Measurements from ENCODE around the gene PCSK2.

Gene PCSK2

GRCh38 chr20:17510548-17510947 is 283.7 kb downstream of the PCSK2 start:
- no peak for DNase-seq

- DNase-seq = peak in 1 of 2 experiments; percentile 26
Measured at GRCh38 chr20:17511401-17511800, 284.6 kb downstream of the PCSK2 start.

DNA sequence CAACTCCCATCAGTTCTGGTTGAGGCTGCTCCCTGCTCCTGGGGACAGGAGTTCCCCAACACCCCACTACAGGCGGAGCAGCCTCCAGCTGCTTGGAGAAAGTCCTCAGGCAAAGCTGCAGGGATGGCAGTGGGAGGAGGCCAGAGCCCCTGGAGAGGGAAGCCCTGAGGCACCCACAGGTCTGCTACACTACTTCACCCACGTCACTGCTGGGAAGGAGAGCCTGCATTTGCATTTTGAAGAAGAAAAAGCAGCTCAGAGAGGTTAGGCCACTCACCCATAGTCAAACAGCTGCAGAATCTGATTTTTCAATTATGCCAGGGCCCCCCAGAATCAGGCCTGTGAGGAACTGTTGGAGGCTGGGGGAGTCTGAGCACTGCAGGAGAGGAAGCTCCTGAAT is 287.1 kb downstream of the PCSK2 start:
- no peak for DNase-seq

DNA sequence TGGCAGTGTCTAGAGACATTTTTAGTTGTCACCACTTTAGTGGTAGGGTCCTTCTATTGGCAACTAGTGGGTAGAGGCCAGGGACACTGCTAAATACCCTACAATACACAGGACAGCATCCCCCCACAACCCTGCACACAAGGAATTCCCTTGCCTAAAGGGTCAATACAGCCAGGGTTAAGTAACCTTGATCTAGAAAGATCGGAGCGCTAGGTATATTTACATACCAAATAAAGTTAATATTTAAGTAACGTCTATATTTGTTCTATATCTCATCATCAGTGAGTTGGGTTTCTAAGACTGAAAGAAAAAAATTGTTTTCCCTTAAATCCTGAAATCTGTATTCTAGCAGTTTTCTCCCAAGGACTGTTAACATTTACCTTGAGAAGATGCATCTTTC is 288.2 kb downstream of the PCSK2 start:
- no peak for DNase-seq

DNA sequence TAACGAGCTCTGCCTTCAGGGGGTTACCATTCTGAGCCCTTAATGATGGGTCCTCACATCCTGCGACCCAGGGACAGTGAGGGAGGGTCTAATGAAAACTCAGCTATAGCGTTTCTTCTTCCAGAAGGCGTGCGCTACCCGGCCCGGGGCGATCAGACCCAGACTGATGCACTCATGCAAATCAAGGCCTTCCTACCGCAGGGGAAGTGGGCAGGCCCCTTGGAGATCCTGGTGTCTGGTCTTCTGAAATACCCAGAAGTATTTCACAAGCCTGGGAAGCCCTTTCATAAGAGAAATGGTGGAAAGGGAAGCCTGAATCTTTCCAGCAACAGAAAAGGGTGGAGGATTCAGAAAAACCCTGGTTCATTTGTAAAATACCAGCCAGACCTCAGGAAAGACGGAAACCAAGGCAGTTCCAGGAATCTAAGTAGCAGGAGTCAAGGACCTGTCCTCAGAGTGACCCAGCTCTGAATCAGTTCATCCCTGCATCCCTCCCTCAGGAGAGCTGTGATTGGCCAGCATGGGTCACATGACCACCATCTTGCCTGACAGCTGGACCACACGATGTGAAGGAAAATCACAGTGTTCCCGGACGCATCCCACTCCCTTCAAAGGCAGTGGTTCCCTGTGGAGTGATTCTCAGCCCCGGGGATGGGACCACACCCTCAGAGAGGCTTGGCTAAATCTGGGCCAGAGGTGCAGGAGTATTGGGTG is 291.7 kb downstream of the PCSK2 start:
- DNase-seq = no peak

GRCh38 chr20:17519606-17520285 is 292.9 kb downstream of the PCSK2 start:
- no peak for DNase-seq

DNA sequence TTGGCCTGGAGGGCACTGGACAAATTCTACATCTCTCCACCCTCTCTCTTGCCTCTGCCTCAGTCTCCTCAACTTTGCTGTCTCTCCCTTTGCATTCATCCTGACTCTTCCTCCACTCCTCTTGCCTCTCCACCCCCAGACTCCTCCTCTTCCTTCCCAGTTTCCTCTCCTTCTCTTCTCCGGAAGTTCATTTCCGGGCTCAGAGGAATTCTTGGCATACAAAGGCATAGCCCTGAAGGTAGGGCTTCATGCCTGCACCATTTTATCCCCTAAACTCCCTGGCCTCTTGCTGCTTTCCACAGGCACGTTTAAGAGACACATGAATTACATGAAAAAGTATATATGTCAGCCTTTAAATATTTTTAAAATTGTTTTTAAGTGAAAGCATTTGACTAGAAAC is 293.7 kb downstream of the PCSK2 start:
- no peak for DNase-seq

DNA sequence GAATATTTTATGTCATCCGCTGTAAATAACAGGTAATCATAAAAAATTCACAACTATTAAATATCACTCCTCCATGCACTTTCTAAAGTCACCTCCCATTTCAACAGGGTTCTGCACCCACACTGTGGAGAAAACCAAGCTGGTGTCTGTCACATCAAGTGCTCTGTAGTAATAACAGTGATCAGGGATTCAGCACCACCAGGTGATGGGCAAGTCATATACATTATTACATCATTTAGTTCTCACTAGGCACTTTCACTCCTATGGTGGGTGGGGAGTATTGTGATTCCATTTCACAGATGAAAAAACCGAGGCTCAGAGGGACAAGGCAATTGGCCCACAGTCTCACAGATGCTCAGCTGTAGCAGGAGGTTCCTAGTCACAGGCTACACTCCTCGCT is 295.7 kb downstream of the PCSK2 start:
- DNase-seq = no peak

- no peak for DNase-seq
Measured at GRCh38 chr20:17523326-17523725, 296.5 kb downstream of the PCSK2 start.

DNA sequence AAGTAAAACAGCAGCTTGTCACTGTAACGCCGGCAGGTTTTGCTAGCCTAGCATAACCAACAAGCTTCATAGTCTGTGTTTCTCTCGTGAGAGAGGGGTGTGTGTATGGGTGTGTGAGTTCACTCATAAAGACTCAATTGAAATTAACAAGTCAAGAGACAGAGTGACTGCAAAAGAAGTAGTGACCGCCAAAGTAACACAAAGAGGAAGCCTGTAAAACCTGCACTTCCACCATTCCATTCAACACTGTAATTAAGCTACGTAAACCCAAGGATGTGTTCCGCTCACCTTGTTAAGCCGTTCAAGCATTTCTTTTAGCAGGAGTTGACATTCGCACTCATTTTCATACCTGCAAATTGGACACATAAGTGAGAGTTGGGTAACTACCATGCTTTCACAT is 297.7 kb downstream of the PCSK2 start:
- DNase-seq = no peak

- DNase-seq = no peak
Measured at GRCh38 chr20:17525132-17525531, 298.3 kb downstream of the PCSK2 start.

GRCh38 chr20:17525650-17526049 is 298.8 kb downstream of the PCSK2 start:
- peak in 1 of 2 experiments; percentile 24 for DNase-seq

- no peak for DNase-seq
Measured at GRCh38 chr20:17529586-17529985, 302.7 kb downstream of the PCSK2 start.

DNA sequence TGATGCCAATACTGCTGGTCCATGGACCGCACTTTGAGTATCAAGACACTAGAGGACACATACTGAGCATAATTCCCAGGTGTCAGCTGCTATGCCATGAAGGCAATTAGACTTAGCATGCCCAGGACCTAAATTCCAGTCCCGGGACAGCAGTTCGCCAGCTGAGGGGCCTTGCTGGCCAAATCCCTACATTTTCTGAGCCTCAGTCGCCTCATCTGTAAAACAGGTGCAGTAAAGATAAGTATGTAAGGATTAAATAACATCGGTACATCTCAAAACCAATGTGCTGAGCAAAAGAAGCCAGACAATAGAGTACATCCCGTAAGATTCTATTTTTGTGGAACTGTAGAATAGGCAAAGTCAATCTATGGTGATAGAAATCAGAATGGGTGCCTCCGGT is 303.3 kb downstream of the PCSK2 start:
- no peak for DNase-seq

DNA sequence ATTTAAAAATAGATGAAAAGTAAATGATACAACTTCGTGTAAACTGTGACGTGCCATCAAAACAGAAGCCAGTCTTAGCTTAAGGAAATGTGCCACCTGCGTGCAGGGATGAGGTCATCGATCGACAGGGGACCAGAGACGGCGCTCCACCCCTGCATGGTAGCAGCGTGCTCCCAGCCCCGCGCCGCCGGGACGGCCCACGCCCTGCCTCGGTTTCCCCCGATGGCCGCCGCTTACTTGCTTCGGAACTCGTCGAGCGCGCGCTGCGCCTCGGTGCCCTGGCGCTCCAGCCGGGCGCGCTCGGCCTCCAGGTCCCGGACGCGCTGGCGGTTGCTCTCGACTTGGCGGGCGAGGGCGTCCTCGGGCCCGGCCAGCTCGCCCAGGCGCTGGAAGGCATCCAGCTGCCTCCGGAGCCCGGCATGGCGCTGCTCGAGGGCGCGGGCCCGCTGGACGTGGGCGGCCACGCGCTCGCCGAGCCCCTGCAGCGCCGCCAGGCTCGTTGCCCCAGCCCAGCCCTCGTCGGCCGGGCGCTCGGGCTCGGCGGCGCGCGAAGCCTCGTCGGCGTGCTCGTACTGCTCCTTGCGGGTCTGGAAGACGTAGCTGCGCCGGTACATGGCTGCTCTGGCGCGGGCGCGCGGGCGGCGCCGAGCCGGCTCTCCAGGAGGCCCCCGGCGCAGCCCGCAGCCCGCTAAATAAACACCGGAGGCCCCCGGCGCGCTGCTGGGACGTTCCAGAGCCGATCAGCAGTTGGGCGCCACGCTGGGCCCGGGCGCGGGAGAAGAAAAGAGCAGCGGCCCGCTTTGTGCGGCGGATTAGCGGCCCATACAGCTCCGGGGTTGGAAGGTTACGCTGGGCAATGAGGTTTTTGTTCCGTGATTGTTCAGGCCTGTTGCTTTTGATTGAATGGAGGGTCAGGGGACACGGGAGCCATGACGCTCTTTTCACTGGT is 304.1 kb downstream of the PCSK2 start, which contains the start of gene BFSP1:
Gene BFSP1, minus strand, starts transcription at position 664 of the 949 bp plus-strand sequence. Its CDS starts 50 bp downstream, at position 614.
- peak; percentile 56 to 67 for DNase-seq

DNA sequence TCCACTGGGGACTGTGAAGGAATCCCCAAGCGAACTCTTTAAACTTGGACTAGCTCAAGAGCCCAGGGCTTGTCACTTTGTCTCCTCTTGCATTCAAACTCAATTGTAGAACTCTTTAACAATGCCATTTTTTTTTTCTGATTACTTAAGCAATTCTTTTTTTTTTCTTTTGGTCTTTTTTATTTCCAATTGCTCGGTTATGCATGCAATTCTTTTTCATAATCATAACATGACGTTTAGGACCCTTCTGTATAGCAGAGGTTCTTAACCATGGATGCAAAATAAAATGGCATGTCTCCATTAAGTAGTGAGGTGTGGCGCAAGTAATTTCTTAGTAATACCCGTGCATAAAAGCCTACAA is 304.8 kb downstream of the PCSK2 start:
- DNase-seq = no peak

DNA sequence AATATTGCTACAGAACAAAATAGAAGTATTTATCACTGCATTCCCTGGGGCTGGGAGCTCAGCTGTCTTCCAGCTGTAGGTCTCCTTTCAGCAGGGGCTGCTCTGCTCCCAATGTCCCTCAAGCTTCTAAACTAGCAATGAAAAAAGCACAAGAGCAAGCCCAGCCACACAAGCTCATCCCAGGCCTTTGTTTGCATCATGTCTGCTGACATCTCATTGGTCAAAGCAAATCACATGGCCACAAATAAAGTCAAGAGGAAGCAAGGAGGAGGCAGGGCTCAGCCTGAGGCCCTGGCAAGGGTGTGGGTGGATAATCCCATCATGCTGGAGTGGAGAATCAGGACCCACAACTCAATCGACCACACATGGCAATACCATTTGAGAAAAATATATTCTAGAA is 306.6 kb downstream of the PCSK2 start:
- DNase-seq = no peak

DNA sequence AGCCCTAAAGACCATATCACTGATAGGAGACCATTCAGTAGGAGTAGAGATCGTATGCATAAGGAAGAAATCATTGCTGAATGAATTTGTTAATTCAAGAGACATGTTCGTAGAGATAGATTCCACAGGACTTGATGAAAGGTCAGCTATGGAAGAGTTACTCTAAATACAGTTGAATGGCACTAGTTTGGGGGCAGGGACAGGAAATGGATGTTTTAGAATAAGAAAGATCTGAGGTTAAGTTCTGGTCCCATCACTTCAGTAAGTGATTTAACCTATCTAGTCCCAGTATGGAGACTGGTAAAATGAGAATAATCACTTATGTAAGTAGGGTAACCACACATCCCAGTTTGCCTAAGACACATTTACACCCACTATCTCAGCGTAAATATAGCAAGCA is 307.2 kb downstream of the PCSK2 start:
- DNase-seq = no peak

Measured in activated T-cell treated with anti-CD3 and anti-CD28 coated beads, Interleukin-2, amount 50 U/mL, for 48 hours (primary cell).